Neural cell (in vitro differentiated cells): ENCODE data around the gene FTCDNL1. TPM values are rescaled to one million over a fixed set of nuclear protein-coding genes. Genes with fewer than 3 reads are reported as not detected.

Experiments used
- H2AFZ ChIP-seq: fragments of 200-600, 300-800 bp; sonication (generic), shearing (Covaris generic); 2 replicates; pipeline ENCODE4 v1.6.0; 2014; ENCODE audit warnings: low read depth, mild to moderate bottlenecking, antibody characterized with exemption, low read length, moderate library complexity
- H3F3A ChIP-seq: fragments of 200-600 bp; shearing (Covaris generic); 2 replicates; pipeline ENCODE4 v1.6.1; 2016; ENCODE audit warnings: mild to moderate bottlenecking, moderate library complexity, mixed read lengths, antibody characterized with exemption, low read length; ENCODE audit not compliant: insufficient read depth, poor library complexity, severe bottlenecking
- H3K27ac ChIP-seq: fragments of 200-600, 300-800 bp; sonication (generic), shearing (Covaris generic); 2 replicates; pipeline ENCODE4 v1.5.1; 2014; ENCODE audit warnings: mild to moderate bottlenecking, low read length, moderate library complexity
- H3K27me3 ChIP-seq: fragments of 300-800, 200-600 bp; sonication (generic), shearing (Covaris generic); 2 replicates; pipeline ENCODE4 v1.6.0; 2014; ENCODE audit warnings: mild to moderate bottlenecking, low read depth, low read length, moderate library complexity; ENCODE audit not compliant: insufficient read depth
- H3K36me3 ChIP-seq: fragments of 300-800, 200-600 bp; sonication (generic), shearing (Covaris generic); 2 replicates; pipeline ENCODE4 v1.5.1; 2014; ENCODE audit warnings: mild to moderate bottlenecking, antibody characterized with exemption, low read length, moderate library complexity; ENCODE audit not compliant: insufficient read depth
- H3K4me2 ChIP-seq: fragments of 300-800, 200-600 bp; sonication (generic), shearing (Covaris generic); 2 replicates; pipeline ENCODE4 v1.6.0; 2014; ENCODE audit warnings: mild to moderate bottlenecking, low read length
- H3K4me3 ChIP-seq: fragments of 300-800, 200-600 bp; sonication (generic), shearing (Covaris generic); 2 replicates; pipeline ENCODE4 v1.5.1; 2014; ENCODE audit warnings: mild to moderate bottlenecking, low read length, moderate library complexity
- H3K79me2 ChIP-seq: fragments of 200-600 bp; shearing (Covaris generic); replicated peaks from 2 replicates; pipeline ENCODE4 v1.6.0; 2014; ENCODE audit warnings: mild to moderate bottlenecking, low read length, moderate library complexity; ENCODE audit not compliant: insufficient read depth
- H3K9ac ChIP-seq: fragments of 300-800, 200-600 bp; sonication (generic), shearing (Covaris generic); 2 replicates; pipeline ENCODE4 v1.6.1; 2016; ENCODE audit warnings: mild to moderate bottlenecking, low read length, mixed read lengths
- H3K9me2 ChIP-seq: fragments of 200-600 bp; shearing (Covaris generic); 2 replicates; pipeline ENCODE4 v1.6.1; 2016; ENCODE audit warnings: mild to moderate bottlenecking, low read length, mixed read lengths; ENCODE audit not compliant: insufficient read depth
- H3K9me3 ChIP-seq: fragments of 200-600, 300-800 bp; sonication (generic), shearing (Covaris generic); 2 replicates; pipeline ENCODE4 v1.6.1; 2016; ENCODE audit warnings: mild to moderate bottlenecking, mixed run types, low read length, moderate library complexity, mixed read lengths
- H4K20me1 ChIP-seq: fragments of 200-600 bp; shearing (Covaris generic); 2 replicates; pipeline ENCODE4 v1.6.1; 2016; ENCODE audit warnings: mild to moderate bottlenecking, mixed run types; ENCODE audit not compliant: insufficient read depth
- EP300 ChIP-seq: fragments of 450-650 bp; conservative IDR thresholded peaks from 2 replicates; pipeline ENCODE4 v1.6.1; 2014; ENCODE audit warnings: antibody characterized with exemption, mild to moderate bottlenecking, moderate library complexity; ENCODE audit not compliant: poor library complexity, severe bottlenecking
- EZH2 ChIP-seq: fragments of 200-600, 300-800 bp; shearing (Covaris generic), sonication (generic); IDR thresholded peaks from 2 replicates; pipeline ENCODE4 v1.6.1; 2014; ENCODE audit warnings: antibody characterized with exemption, low read length, borderline replicate concordance, mild to moderate bottlenecking; ENCODE audit not compliant: insufficient read depth, poor library complexity, severe bottlenecking
- MXI1 ChIP-seq: fragments of 450-650 bp; conservative IDR thresholded peaks from 2 replicates; pipeline ENCODE4 v1.6.1; 2014; ENCODE audit warnings: antibody characterized with exemption, mild to moderate bottlenecking; ENCODE audit not compliant: poor library complexity, severe bottlenecking
- POLR2AphosphoS5 ChIP-seq: IDR thresholded peaks from 2 replicates; pipeline ENCODE4 v1.6.1; 2012
- RAD21 ChIP-seq: fragments of 450-650 bp; conservative IDR thresholded peaks from 2 replicates; pipeline ENCODE4 v1.6.1; 2014; ENCODE audit warnings: antibody characterized with exemption, mild to moderate bottlenecking, moderate library complexity
- SMC3 ChIP-seq: fragments of 450-650 bp; conservative IDR thresholded peaks from 2 replicates; pipeline ENCODE4 v1.6.1; 2014; ENCODE audit warnings: antibody characterized with exemption, mild to moderate bottlenecking, moderate library complexity; ENCODE audit not compliant: poor library complexity
- TAF1 ChIP-seq: IDR thresholded peaks from 2 replicates; pipeline ENCODE4 v1.6.1; 2012; ENCODE audit warnings: low read depth
- polyA plus RNA-seq: library from polyadenylated mRNA; depleted of rRNA; stranded (reverse); fragments of >200 nt; gene quantifications from 2 replicates; pipeline ENCODE4 v1.2.3, GENCODE V29; 2014
- TF ChIP-seq, protein P1 (sequence below): IDR thresholded peaks from 2 replicates; pipeline ENCODE4 v1.6.1; 2012; ENCODE audit warnings: borderline replicate concordance
- TF ChIP-seq, protein P2 (sequence below): fragments of 450-650 bp; IDR thresholded peaks from 2 replicates; pipeline ENCODE4 v1.5.1; 2014; ENCODE audit warnings: antibody characterized with exemption, mild to moderate bottlenecking, moderate library complexity; ENCODE audit not compliant: poor library complexity, severe bottlenecking

FTCDNL1 gene
- polyA plus RNA-seq, 1 donor from 2014 or later, result not detected

DNA sequence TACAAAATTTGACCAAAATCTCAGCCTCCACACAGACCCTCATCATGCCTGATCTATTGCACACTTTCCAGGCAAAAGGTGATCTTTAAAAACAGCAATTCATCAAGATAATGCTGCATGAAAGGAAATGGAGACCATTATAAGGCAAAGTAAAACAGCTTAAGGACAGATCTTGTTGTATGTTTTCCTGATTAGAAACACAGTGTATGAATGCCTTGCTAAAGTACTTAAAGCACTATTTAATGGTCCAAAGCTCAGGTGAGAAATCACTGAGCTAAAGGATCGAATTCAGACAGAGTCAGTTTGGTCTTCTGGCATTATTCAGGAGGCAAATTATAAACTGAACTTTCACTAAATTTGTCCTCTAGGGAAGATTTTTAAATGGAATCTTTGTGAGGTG lies 18.7 kb upstream of the FTCDNL1 start:
- H3K36me3 ChIP-seq, result no peaks in the 10 kb centered on the region
- no peak overlapping the region for H3K4me2 ChIP-seq
- no peak overlapping the region for H3K27ac ChIP-seq
- H3K4me3 ChIP-seq, result no peak overlapping the region
- peaks cover under 1% of the 10 kb centered on the region for H3K9me3 ChIP-seq
- no peak overlapping the region for H2AFZ ChIP-seq
- TF ChIP-seq, protein P1, sequence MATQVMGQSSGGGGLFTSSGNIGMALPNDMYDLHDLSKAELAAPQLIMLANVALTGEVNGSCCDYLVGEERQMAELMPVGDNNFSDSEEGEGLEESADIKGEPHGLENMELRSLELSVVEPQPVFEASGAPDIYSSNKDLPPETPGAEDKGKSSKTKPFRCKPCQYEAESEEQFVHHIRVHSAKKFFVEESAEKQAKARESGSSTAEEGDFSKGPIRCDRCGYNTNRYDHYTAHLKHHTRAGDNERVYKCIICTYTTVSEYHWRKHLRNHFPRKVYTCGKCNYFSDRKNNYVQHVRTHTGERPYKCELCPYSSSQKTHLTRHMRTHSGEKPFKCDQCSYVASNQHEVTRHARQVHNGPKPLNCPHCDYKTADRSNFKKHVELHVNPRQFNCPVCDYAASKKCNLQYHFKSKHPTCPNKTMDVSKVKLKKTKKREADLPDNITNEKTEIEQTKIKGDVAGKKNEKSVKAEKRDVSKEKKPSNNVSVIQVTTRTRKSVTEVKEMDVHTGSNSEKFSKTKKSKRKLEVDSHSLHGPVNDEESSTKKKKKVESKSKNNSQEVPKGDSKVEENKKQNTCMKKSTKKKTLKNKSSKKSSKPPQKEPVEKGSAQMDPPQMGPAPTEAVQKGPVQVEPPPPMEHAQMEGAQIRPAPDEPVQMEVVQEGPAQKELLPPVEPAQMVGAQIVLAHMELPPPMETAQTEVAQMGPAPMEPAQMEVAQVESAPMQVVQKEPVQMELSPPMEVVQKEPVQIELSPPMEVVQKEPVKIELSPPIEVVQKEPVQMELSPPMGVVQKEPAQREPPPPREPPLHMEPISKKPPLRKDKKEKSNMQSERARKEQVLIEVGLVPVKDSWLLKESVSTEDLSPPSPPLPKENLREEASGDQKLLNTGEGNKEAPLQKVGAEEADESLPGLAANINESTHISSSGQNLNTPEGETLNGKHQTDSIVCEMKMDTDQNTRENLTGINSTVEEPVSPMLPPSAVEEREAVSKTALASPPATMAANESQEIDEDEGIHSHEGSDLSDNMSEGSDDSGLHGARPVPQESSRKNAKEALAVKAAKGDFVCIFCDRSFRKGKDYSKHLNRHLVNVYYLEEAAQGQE, result no peak
- no peak for TF ChIP-seq EZH2
- no peaks in the 10 kb centered on the region for H3F3A ChIP-seq
- no peaks in the 10 kb centered on the region for H4K20me1 ChIP-seq
- H3K79me2 ChIP-seq, result no peaks in the 10 kb centered on the region
- no peaks in the 10 kb centered on the region for H3K9me2 ChIP-seq
- H3K27me3 ChIP-seq, result no peaks in the 10 kb centered on the region
- no peak overlapping the region for H3K9ac ChIP-seq

DNA sequence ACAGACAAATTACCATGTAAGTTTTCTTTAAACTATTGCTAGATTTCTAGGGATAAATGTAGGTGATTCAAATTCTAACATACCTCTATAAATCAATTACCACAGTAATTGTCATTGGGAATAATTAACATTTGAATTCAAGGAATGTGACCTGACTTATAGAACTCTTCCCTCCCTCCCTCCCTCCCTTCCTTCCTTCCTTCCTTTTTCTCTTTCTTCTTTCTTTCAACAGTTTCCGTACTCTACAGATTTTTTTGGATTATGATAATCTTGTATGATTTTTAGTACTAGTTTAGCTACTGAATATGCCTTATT lies 18.2 kb upstream of the FTCDNL1 start:
- H3K4me2 ChIP-seq, result no peak overlapping the region
- TF ChIP-seq MXI1, result no peak
- no peak for TF ChIP-seq POLR2AphosphoS5
- TF ChIP-seq, protein P1, result no peak
- no peak for TF ChIP-seq RAD21
- TF ChIP-seq SMC3, result no peak
- TF ChIP-seq EP300, result no peak
- no peak for TF ChIP-seq TAF1
- no peak for TF ChIP-seq EZH2
- TF ChIP-seq, protein P2, sequence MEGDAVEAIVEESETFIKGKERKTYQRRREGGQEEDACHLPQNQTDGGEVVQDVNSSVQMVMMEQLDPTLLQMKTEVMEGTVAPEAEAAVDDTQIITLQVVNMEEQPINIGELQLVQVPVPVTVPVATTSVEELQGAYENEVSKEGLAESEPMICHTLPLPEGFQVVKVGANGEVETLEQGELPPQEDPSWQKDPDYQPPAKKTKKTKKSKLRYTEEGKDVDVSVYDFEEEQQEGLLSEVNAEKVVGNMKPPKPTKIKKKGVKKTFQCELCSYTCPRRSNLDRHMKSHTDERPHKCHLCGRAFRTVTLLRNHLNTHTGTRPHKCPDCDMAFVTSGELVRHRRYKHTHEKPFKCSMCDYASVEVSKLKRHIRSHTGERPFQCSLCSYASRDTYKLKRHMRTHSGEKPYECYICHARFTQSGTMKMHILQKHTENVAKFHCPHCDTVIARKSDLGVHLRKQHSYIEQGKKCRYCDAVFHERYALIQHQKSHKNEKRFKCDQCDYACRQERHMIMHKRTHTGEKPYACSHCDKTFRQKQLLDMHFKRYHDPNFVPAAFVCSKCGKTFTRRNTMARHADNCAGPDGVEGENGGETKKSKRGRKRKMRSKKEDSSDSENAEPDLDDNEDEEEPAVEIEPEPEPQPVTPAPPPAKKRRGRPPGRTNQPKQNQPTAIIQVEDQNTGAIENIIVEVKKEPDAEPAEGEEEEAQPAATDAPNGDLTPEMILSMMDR, result no peak
- H3K27me3 ChIP-seq, result no peaks in the 10 kb centered on the region
- no peaks in the 10 kb centered on the region for H3K9me2 ChIP-seq
- no peaks in the 10 kb centered on the region for H3K79me2 ChIP-seq
- no peaks in the 10 kb centered on the region for H3K9me3 ChIP-seq
- H3K9ac ChIP-seq, result no peak overlapping the region
- H2AFZ ChIP-seq, result no peak overlapping the region
- no peak overlapping the region for H3K4me3 ChIP-seq
- no peaks in the 10 kb centered on the region for H3F3A ChIP-seq
- no peaks in the 10 kb centered on the region for H4K20me1 ChIP-seq
- no peaks in the 10 kb centered on the region for H3K36me3 ChIP-seq
- H3K27ac ChIP-seq, result no peak overlapping the region
